GM12878 (cell line): ENCODE data around the gene VWA7. TPM values are rescaled to one million over a fixed set of nuclear protein-coding genes. Genes with fewer than 3 reads are reported as not detected.

Source experiments
- ATAC-seq: fragments of 200-7000 bp; cut with Tn5 transposase; 3 replicates; pipeline ENCODE4 v1.9.1; 2020; ENCODE audit warnings: mild to moderate bottlenecking, moderate library complexity
- BruUV-seq: library from RNA; stranded (reverse); fragments of 400-500 nt; replicated peaks from 2 replicates; lab custom pipeline; 2021; lab: Mats Ljungman, UMichigan
- CTCF ChIA-PET: fragments of 300-600 bp; sonication (Branson Sonifier 250); formaldehyde crosslinking; extraction: SDS; loops from one replicate; lab custom pipeline; 2021; ENCODE audit warnings: inconsistent platforms; lab: Yijun Ruan, JAX
- POLR2A ChIA-PET: fragments of 350-600 bp; formaldehyde crosslinking; extraction: SDS; loops from one replicate; lab custom pipeline; 2021; ENCODE audit warnings: inconsistent platforms; lab: Charles Lee
- RAD21 ChIA-PET: fragments of 300-600 bp; sonication (Branson Sonifier 250); formaldehyde crosslinking; loops from one replicate; lab custom pipeline; 2023; ENCODE audit warnings: antibody characterized with exemption; ENCODE audit not compliant: unreplicated experiment; lab: Charles Lee
- SMC1A ChIA-PET: fragments of 300-600 bp; sonication (Branson Sonifier 250); formaldehyde crosslinking; loops from one replicate; lab custom pipeline; 2023; ENCODE audit not compliant: unreplicated experiment, uncharacterized antibody; lab: Charles Lee
- DNase-seq: peaks from one replicate; pipeline ENCODE4 v3.0.0-alpha.2; 2011; ENCODE audit warnings: low read depth, low spot score
- FAIRE-seq: peaks from 3 replicates; lab custom pipeline; 2011; peaks lifted over from hg19 to GRCh38; lab: Jason Lieb, UNC
- H2AFZ ChIP-seq: 2 replicates; pipeline ENCODE4 v1.6.0; 2011; ENCODE audit warnings: low read depth, low read length, control low read depth; ENCODE audit not compliant: control insufficient read depth
- H3K27ac ChIP-seq: 2 replicates; pipeline ENCODE4 v1.5.1; 2011; ENCODE audit warnings: control low read depth; ENCODE audit not compliant: control insufficient read depth, insufficient read depth
- H3K27me3 ChIP-seq, 2 experiments: replicated peaks in 1 of 2; 2 replicates each; pipeline versions ENCODE4 v1.6.0 to v1.6.1; 2011; ENCODE audit warnings: low read length in 1 of 2; ENCODE audit not compliant: control insufficient read depth in 2 of 2, insufficient read depth in 2 of 2
- H3K36me3 ChIP-seq, 2 experiments: 2 replicates each; pipeline ENCODE4 v1.5.1; 2011; ENCODE audit warnings: low read length in 1 of 2; ENCODE audit not compliant: control insufficient read depth in 2 of 2, insufficient read depth in 2 of 2
- H3K4me1 ChIP-seq: 2 replicates; pipeline ENCODE4 v1.6.1; 2011; ENCODE audit warnings: mild to moderate bottlenecking, low read length, moderate library complexity, mixed read lengths; ENCODE audit not compliant: control insufficient read depth, insufficient read depth
- H3K4me2 ChIP-seq: 2 replicates; pipeline ENCODE4 v1.6.0; 2011; ENCODE audit warnings: control low read depth; ENCODE audit not compliant: control insufficient read depth, insufficient read depth
- H3K4me3 ChIP-seq: fragments of 200-600 bp; sonication (generic); 2 replicates; pipeline ENCODE4 v1.5.1; 2016
- H3K79me2 ChIP-seq: 2 replicates; pipeline ENCODE4 v1.6.0; 2011; ENCODE audit warnings: low read length; ENCODE audit not compliant: control insufficient read depth, insufficient read depth
- H3K9ac ChIP-seq: 2 replicates; pipeline ENCODE4 v1.8.0; 2011; ENCODE audit warnings: low read length, control low read depth, mixed read lengths; ENCODE audit not compliant: control insufficient read depth, insufficient read depth
- H3K9me3 ChIP-seq: replicated peaks from 3 replicates; pipeline ENCODE4 v1.5.1; 2011; ENCODE audit warnings: mild to moderate bottlenecking, low read length; ENCODE audit not compliant: control insufficient read depth, insufficient read depth
- H4K20me1 ChIP-seq: 2 replicates; pipeline ENCODE4 v1.6.0; 2011; ENCODE audit not compliant: control insufficient read depth, insufficient read depth
- CBX5 ChIP-seq: sonication (generic); IDR thresholded peaks from 2 replicates; pipeline ENCODE4 v1.6.1; 2016; ENCODE audit warnings: low read depth, moderate library complexity, mild to moderate bottlenecking, inconsistent platforms
- E2F8 ChIP-seq: fragments of 450-650 bp; IDR thresholded peaks from 2 replicates; pipeline ENCODE4 v1.6.1; 2018; ENCODE audit warnings: mild to moderate bottlenecking, low read depth, moderate library complexity; ENCODE audit not compliant: partially characterized antibody
- GABPA ChIP-seq: IDR thresholded peaks from 2 replicates; pipeline ENCODE4 v1.6.1; 2014; ENCODE audit warnings: antibody characterized with exemption, low read depth, mild to moderate bottlenecking, inconsistent platforms
- HDAC6 ChIP-seq: fragments of 200-600 bp; sonication (generic); IDR thresholded peaks from one replicate; pipeline ENCODE4 v1.8.0; 2017; ENCODE audit warnings: antibody characterized with exemption; ENCODE audit not compliant: unreplicated experiment
- KLF5 ChIP-seq: fragments of 450-650 bp; IDR thresholded peaks from 2 replicates; pipeline ENCODE4 v1.6.1; 2014; ENCODE audit warnings: mild to moderate bottlenecking; ENCODE audit not compliant: partially characterized antibody
- POU2F2 ChIP-seq: IDR thresholded peaks from 3 replicates; pipeline ENCODE4 v1.6.1; 2011; ENCODE audit warnings: low read depth, mild to moderate bottlenecking, low read length, borderline replicate concordance
- RCOR1 ChIP-seq: conservative IDR thresholded peaks from 2 replicates; pipeline ENCODE4 v1.6.1; 2012; ENCODE audit warnings: low read depth, low read length, improper control_type of control experiment
- TARDBP ChIP-seq: IDR thresholded peaks from 2 replicates; pipeline ENCODE4 v1.6.1; 2016; ENCODE audit warnings: borderline replicate concordance
- ZNF622 ChIP-seq: fragments of 450-650 bp; IDR thresholded peaks from 2 replicates; pipeline ENCODE4 v1.6.1; 2017; ENCODE audit warnings: mild to moderate bottlenecking, inconsistent platforms
- ZZZ3 ChIP-seq: IDR thresholded peaks from 2 replicates; pipeline ENCODE4 v1.6.1; 2011; ENCODE audit warnings: low read depth; ENCODE audit not compliant: control insufficient read depth, insufficient read length
- WGBS: methylation state at CpG from one replicate; pipeline ENCODE4 v1.1.6; 2016; ENCODE audit warnings: low lambda C conversion rate; ENCODE audit not compliant: insufficient replicate concordance, insufficient coverage; ENCODE audit errors: missing lambda C conversion rate; 5-methylcytosine and 5-hydroxymethylcytosine counted together
- in situ Hi-C: fragments of 300-500 bp; cut with MboI; formaldehyde crosslinking; loops from 9 replicates; pipeline ENCODE4 v1.14.3; 2018; ENCODE audit warnings: mixed read lengths
- intact Hi-C: fragments of 100-400 bp; cut with micrococcal nuclease; formaldehyde crosslinking; loops from one replicate; pipeline ENCODE4 v1.14.2; 2022; ENCODE audit not compliant: unreplicated experiment
- polyA plus RNA-seq, 11 experiments: library from polyadenylated mRNA; depleted of rRNA in 4 of 11; unstranded in 6 of 11; stranded (reverse) in 5 of 11; fragments of >200 nt; fragmentation: Nextera tagmentation in 4 of 11; fragmentation: Illumina TruSeq in 1 of 11; extraction: Ambion mirVana in 4 of 11; extraction: Trizol in 1 of 11; gene quantifications; 1 replicate in 1 of 11; 2 replicates in 10 of 11; pipeline versions ENCODE4 v1.2.1 to v1.2.3, GENCODE V29; 2011 to 2016; ENCODE audit warnings: inconsistent platforms in 2 of 11, missing spikeins in 2 of 11, low read depth in 1 of 11
- total RNA-seq, 4 experiments: library from RNA; depleted of rRNA in 3 of 4; stranded (reverse); fragments of >200 nt in 3 of 4; fragmentation: Illumina TruSeq in 1 of 4; extraction: Trizol in 1 of 4; gene quantifications; 2 replicates each; pipeline versions ENCODE4 v1.2.1 to v1.2.3, GENCODE V29; 2013 to 2021
- TF ChIP-seq, protein P1 (sequence below): fragments of 450-650 bp; IDR thresholded peaks from 2 replicates; pipeline ENCODE4 v1.6.1; 2017; ENCODE audit warnings: mild to moderate bottlenecking, moderate library complexity
- TF ChIP-seq, protein P2 (sequence below): fragments of 450-650 bp; IDR thresholded peaks from 2 replicates; pipeline ENCODE4 v1.6.1; 2017; ENCODE audit warnings: mild to moderate bottlenecking
- TF ChIP-seq, protein P3 (sequence below): IDR thresholded peaks from 2 replicates; pipeline ENCODE4 v1.6.1; 2011; ENCODE audit warnings: low read depth, mild to moderate bottlenecking, low read length, moderate library complexity, borderline replicate concordance; ENCODE audit errors: extremely low read depth

Gene VWA7
- total and polyA plus RNA-seq, 10 of the 15 experiments (the other 5 are each of a cell fraction or from before 2014, with no cell fraction given) = 0.11 to 3.1 (median 1.2) TPM; not detected in 1

DNA sequence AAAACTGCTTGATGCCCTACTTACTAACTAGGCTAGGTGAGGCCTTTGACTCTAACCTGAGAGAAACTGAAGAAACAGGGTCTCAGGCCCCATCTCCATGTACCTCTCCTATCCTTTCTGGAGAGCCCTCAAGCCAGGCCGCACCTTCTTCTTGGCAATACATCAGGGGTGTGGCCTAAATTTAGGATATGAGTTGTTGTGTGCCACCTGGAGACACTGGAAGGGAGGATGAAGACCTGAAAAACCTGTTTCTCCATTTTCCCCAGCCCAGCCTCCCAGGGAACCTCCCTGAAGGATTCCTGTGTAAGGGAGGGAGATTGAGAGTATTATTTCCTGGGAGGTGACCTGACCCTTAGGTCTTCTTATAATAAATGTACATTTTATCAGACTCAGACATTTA is 58.9 kb downstream of the VWA7 start (continued):
- TF ChIP-seq, protein P1, sequence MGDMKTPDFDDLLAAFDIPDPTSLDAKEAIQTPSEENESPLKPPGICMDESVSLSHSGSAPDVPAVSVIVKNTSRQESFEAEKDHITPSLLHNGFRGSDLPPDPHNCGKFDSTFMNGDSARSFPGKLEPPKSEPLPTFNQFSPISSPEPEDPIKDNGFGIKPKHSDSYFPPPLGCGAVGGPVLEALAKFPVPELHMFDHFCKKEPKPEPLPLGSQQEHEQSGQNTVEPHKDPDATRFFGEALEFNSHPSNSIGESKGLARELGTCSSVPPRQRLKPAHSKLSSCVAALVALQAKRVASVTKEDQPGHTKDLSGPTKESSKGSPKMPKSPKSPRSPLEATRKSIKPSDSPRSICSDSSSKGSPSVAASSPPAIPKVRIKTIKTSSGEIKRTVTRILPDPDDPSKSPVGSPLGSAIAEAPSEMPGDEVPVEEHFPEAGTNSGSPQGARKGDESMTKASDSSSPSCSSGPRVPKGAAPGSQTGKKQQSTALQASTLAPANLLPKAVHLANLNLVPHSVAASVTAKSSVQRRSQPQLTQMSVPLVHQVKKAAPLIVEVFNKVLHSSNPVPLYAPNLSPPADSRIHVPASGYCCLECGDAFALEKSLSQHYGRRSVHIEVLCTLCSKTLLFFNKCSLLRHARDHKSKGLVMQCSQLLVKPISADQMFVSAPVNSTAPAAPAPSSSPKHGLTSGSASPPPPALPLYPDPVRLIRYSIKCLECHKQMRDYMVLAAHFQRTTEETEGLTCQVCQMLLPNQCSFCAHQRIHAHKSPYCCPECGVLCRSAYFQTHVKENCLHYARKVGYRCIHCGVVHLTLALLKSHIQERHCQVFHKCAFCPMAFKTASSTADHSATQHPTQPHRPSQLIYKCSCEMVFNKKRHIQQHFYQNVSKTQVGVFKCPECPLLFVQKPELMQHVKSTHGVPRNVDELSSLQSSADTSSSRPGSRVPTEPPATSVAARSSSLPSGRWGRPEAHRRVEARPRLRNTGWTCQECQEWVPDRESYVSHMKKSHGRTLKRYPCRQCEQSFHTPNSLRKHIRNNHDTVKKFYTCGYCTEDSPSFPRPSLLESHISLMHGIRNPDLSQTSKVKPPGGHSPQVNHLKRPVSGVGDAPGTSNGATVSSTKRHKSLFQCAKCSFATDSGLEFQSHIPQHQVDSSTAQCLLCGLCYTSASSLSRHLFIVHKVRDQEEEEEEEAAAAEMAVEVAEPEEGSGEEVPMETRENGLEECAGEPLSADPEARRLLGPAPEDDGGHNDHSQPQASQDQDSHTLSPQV = no peak
- no peak for TF ChIP-seq RCOR1
- TF ChIP-seq, protein P2, sequence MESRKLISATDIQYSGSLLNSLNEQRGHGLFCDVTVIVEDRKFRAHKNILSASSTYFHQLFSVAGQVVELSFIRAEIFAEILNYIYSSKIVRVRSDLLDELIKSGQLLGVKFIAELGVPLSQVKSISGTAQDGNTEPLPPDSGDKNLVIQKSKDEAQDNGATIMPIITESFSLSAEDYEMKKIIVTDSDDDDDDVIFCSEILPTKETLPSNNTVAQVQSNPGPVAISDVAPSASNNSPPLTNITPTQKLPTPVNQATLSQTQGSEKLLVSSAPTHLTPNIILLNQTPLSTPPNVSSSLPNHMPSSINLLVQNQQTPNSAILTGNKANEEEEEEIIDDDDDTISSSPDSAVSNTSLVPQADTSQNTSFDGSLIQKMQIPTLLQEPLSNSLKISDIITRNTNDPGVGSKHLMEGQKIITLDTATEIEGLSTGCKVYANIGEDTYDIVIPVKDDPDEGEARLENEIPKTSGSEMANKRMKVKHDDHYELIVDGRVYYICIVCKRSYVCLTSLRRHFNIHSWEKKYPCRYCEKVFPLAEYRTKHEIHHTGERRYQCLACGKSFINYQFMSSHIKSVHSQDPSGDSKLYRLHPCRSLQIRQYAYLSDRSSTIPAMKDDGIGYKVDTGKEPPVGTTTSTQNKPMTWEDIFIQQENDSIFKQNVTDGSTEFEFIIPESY = no peak

DNA sequence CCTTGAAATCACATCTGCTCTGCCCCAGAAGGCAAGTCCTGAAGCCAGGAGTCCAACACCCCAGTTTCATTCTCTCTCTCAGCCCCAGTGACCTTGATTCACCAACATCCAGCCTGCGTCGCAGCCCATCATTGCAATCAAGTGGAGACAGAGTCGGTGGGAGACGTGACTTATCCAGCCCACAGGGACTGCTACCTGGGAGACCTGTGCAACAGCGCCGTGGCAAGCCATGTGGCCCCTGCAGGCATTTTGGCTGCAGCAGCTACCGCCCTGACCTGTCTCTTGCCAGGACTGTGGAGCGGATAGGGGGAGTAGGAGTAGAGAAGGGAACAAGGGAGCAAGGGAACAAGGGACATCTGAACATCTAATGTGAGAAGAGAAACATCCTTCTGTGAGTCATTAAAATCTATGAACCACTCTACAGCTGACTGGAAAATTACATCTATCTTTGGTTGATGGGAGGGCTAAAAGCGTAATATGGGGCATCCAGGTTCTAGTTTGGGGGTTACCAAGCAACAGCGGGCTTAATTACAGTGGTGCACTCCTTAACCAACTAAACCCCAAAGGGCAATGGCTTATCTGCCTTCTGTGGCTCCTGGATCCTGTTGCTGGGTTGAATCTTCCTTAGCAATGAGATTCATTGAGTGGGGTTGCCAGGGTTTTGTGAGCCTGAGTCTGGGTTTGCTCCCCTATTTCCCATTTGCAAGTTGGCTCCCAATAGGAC is 59.5 kb downstream of the VWA7 start:
- Histone ChIP-seq H3K79me2 (no peaks in the 10 kb centered on the region), H2AFZ (no peak overlapping the region), H4K20me1 (no peaks in the 10 kb centered on the region), H3K4me1 (no peaks in the 10 kb centered on the region), H3K4me3 (no peak overlapping the region), H3K9me3 (no peaks in the 10 kb centered on the region), H3K27me3 (peaks cover 0 to 2% of the 10 kb centered on the region in 2 experiments; a peak in 2 of 4 replicates), H3K36me3 (no peaks in the 10 kb centered on the region), H3K9ac (no peak overlapping the region), H3K27ac (no peak overlapping the region), H3K4me2 (no peak overlapping the region)
- intact Hi-C loops (no loop called here), in situ Hi-C loops (no loop called here)
- no TSS peak for BruUV-seq
- POLR2A ChIA-PET = no interaction called here
- SMC1A ChIA-PET = interaction anchor here (1.0 kb wide), 1 partner anchor 52 kb away, joined by 3 read pairs; no protein-coding TSS in a partner anchor
- no peak for FAIRE-seq
- RAD21 ChIA-PET = no interaction called here
- peak; percentile 39; the same call in 1 of the 3 replicates for ATAC-seq
- 63% methylated on average over 10 of the region's 10 CpGs for WGBS
- no peak for DNase-seq
- CTCF ChIA-PET = no interaction called here
- TF ChIP-seq CBX5 = no peak
- TF ChIP-seq KLF5 = no peak
- TF ChIP-seq, protein P3, sequence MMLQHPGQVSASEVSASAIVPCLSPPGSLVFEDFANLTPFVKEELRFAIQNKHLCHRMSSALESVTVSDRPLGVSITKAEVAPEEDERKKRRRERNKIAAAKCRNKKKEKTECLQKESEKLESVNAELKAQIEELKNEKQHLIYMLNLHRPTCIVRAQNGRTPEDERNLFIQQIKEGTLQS = no peak
- TF ChIP-seq ZZZ3 = no peak
- TF ChIP-seq ZNF622 = no peak
- no peak for TF ChIP-seq TARDBP
- TF ChIP-seq E2F8 = no peak
- TF ChIP-seq HDAC6 = no peak
- no peak for TF ChIP-seq GABPA
- no peak for TF ChIP-seq POU2F2
